GM12801 (cell line): ENCODE results near the gene GMEB1.

ENCODE experiments used
- TF ChIP-seq, protein P1 (sequence below): IDR thresholded peaks from one replicate; pipeline ENCODE4 v1.5.1; 2011; ENCODE audit warnings: control low read depth; ENCODE audit not compliant: insufficient read length; ENCODE audit errors: extremely low read depth

Gene GMEB1

DNA sequence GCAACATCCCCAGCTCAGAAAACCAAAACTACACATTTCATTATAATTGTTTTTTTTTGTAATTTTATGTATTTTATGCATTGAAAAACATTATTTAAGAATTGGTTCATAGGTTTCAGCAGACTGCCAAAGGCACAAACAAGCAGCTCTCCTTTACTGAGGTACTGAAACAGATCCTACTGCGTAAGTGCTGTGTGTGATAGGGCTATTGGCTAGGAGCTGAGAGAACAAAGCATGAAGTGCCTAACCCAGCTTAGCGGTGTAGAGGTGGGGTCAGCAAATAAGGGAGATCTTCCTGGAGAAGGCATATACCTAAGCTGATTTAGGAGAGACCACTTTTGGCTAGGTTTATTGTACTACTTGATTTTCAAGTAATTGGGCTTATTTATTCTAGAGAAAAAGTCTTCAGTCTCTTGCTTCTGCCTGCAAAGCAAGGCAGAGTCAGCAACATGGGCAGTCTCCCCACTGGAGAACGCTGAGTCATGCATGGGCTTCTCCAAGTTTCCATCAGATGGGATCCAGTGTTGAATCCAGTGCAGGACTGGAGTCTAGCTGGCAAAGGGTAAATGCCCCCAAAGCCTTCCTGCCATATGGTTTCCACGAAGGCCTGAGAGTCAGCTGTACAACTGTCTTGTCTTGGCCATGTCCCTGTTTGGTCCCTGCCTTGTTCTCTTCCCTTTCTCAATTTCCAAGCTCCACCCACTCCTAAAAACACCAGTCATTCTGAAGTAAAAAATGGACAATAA, 50.2 kb downstream of the GMEB1 start:
- TF ChIP-seq, protein P1, sequence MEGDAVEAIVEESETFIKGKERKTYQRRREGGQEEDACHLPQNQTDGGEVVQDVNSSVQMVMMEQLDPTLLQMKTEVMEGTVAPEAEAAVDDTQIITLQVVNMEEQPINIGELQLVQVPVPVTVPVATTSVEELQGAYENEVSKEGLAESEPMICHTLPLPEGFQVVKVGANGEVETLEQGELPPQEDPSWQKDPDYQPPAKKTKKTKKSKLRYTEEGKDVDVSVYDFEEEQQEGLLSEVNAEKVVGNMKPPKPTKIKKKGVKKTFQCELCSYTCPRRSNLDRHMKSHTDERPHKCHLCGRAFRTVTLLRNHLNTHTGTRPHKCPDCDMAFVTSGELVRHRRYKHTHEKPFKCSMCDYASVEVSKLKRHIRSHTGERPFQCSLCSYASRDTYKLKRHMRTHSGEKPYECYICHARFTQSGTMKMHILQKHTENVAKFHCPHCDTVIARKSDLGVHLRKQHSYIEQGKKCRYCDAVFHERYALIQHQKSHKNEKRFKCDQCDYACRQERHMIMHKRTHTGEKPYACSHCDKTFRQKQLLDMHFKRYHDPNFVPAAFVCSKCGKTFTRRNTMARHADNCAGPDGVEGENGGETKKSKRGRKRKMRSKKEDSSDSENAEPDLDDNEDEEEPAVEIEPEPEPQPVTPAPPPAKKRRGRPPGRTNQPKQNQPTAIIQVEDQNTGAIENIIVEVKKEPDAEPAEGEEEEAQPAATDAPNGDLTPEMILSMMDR, result no peak

DNA sequence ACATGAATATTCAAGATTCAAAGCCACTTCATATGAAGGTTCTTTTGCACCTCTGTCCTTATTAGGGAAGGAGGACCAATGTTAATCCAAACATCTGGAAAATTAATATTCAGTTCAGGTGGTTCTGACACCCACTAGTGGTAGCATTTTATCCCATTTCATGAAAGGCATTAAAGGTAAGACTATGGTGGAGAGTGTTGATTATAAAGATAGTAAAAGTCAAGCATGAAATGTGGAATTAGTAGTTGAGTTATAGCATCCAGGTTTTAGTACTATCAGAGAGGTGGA, 50.7 kb downstream of the GMEB1 start:
- TF ChIP-seq, protein P1, result no peak

DNA sequence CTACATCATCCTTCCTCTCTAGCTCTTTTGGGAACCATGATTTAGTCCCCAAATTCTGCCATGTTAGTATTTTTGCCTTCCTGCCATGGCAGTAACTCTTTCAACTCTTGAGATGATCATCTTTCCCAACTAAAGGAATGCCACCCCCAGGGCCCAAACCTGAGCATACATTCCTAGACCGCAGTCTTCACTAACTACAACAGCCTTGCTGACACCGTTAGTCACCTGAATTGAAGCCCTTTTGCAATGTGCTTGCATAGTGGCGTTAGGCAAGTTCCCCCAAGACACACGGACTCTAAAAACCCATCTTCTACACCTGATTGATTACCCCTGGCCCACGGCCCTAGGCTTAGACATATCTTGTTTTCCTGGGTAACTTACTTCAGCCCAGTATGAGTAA, 51.8 kb downstream of the GMEB1 start:
- TF ChIP-seq, protein P1, result no peak

DNA sequence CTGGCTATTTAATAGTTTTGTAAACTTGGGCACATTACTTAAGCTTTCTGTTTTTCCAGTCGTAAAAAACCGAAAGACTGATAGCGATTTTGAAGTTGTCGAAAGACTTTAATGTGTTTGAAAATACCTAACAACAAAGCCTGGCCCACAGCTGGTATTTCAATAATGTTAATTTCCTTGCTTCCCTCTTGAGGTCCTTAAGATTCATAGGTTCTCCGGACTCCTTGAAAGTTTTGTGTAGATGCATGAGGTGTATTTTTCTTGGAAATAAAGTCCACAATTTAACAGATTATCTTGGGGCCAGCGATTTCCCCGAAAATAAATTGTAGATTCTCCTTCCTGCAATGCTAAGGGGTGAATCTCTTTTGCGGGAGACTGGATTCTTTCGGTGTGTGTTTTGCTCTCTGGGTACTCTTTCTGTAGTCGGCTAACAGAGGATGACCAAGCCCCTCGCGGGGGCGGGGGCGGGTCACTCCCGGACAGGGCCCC, 67.4 kb downstream of the GMEB1 start:
- TF ChIP-seq, protein P1, result no peak

DNA sequence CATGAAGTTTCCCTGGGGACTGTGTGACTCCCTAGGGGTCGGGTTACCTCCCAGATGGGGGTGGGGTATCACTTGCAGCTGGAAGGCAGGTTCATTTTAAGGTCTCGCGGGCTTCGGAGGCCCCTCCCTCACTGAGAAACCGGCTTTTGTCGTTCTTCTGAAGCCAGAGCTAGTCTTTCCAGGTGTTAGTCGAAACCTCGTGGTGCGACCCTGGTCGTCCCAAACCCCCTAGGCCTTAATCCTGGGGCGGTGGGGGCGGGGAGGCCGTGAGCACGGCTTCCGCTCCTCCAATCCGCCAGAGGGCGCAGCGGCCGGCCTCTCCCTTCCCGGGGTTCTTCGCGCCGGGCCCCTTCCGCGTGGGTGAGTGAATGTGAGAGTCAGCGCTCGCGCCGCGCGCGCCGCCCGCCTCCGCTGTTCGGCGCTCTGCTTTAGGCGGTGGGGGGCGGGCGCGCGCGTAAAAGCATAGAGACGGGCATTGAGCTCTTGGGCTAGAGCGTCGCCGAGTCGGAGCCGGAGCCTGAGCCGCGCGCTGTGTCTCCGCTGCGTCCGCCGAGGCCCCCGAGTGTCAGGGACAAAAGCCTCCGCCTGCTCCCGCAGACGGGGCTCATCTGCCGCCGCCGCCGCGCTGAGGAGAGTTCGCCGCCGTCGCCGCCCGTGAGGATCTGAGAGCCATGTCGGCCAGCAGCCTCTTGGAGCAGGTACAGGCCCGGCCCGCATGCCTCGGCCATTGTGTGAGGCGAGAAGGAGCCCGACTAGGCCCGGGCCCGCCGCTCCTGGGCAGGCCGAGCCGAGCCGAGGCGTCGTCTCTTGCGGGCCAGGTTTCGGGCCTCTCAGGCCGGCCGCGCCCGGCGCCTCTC, 68.1 kb downstream of the GMEB1 start, which contains the start of gene YTHDF2:
TSS of gene YTHDF2 (plus strand) at position 491 of the 857 bp plus-strand sequence. CDS start at position 672, 181 bp downstream.
- TF ChIP-seq, protein P1, result no peak

DNA sequence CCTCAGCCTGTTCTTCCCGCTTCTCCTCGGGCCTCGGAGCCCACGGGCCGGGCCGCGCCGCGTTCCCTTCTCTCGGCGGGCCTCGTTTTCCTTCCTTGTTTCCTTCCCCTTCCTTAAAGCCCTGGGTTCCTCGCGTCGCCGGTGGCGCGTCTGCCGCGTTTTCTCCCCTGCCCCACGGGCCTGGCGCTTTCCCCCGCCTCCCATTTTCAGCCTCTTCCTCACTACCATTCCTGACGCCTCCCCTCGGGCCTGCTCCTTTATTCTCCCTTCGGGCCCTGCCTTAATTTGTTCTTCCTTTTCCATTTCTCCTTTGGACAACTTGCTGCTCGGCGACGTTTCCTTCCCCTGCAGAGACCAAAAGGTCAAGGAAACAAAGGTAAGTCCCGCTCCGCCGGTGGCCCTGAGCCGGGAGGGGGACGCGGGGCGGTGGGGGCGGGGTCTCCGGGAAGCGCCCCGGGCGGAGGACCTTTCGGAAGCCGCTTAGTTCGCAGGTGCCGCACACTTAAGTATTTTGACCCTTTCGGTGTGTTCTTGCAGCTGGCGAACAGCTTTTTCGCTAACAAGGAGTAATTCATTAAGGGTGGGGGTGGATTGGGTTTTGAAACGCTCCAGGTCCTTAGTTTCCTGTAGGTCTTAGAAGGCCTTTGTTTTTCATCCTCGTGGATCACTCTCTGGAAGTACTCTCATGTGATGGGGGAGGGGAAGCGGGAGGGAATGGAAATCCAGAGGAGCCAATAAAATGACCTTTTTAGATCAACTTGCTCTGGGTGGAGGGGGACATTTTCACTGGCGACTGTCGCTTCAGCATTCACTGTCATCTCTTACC, 68.9 kb downstream of the GMEB1 start:
- TF ChIP-seq, protein P1, result no peak

DNA sequence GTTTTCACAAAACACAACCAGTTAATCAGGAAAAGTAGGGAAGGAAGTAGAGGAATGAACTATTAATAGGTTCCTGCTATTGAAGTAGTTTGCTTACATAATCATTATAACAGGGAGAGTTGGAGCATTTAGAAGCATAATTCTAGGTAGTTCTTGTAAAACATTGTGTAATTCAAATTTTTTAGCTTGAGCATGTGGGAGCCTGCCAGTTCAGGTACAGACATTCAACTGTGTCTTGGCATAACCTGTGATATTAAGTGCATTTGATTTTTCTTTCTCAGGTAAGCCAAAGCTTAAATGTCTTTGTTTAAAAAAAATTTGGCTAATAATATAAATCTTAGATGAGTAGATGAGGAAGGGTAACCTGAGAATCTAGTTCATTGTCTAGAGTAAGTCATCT, 71.5 kb downstream of the GMEB1 start:
- TF ChIP-seq, protein P1, result no peak
